BE2C (cell line): Measurements from ENCODE around the gene FAM210A.

ENCODE experiments used
- DNase-seq: peaks from one replicate; pipeline ENCODE4 v3.0.0-alpha.2; 2020
- H3K27me3 ChIP-seq: fragments of 250-450 bp; sonication (Bioruptor Pico); 2 replicates; pipeline ENCODE4 v1.5.1; 2020; ENCODE audit warnings: mild to moderate bottlenecking
- H3K36me3 ChIP-seq: fragments of 250-450 bp; sonication (Bioruptor Pico); 2 replicates; pipeline ENCODE4 v1.5.1; 2020; ENCODE audit warnings: mild to moderate bottlenecking
- H3K4me1 ChIP-seq: fragments of 250-450 bp; sonication (Bioruptor Pico); 2 replicates; pipeline ENCODE4 v1.5.1; 2020
- H3K4me3 ChIP-seq: 2 replicates; pipeline ENCODE4 v1.5.1; 2011; ENCODE audit warnings: low read depth, low read length
- H3K9me3 ChIP-seq: fragments of 250-450 bp; sonication (Bioruptor Pico); 2 replicates; pipeline ENCODE4 v1.5.1; 2020
- CTCF ChIP-seq: IDR thresholded peaks from 2 replicates; pipeline ENCODE4 v1.5.1; 2012; ENCODE audit warnings: mild to moderate bottlenecking, low read depth, low read length

The FAM210A gene

GRCh38 chr18:13635046-13635445, 91.3 kb downstream of the FAM210A start:
- no peaks in the 10 kb centered on the region; the same call in 1 of the 2 replicates for H3K4me1 ChIP-seq
- DNase-seq = no peak
- TF ChIP-seq CTCF = no peak
- H3K27me3 ChIP-seq = no peaks in the 10 kb centered on the region
- H3K4me3 ChIP-seq = no peak overlapping the region
- H3K36me3 ChIP-seq = no peaks in the 10 kb centered on the region
- no peaks in the 10 kb centered on the region for H3K9me3 ChIP-seq

GRCh38 chr18:13633700-13634099, 92.7 kb downstream of the FAM210A start:
- TF ChIP-seq CTCF = no peak
- H3K27me3 ChIP-seq = no peaks in the 10 kb centered on the region
- H3K36me3 ChIP-seq = no peaks in the 10 kb centered on the region

GRCh38 chr18:13630716-13631268, 95.6 kb downstream of the FAM210A start:
- no peaks in the 10 kb centered on the region; the same call in 1 of the 2 replicates for H3K4me1 ChIP-seq
- H3K4me3 ChIP-seq = no peak overlapping the region
- H3K27me3 ChIP-seq = no peaks in the 10 kb centered on the region
- no peak for DNase-seq
- no peaks in the 10 kb centered on the region for H3K36me3 ChIP-seq
- H3K9me3 ChIP-seq = no peaks in the 10 kb centered on the region
- no peak for TF ChIP-seq CTCF

More at GRCh38 chr18:13633700-13634099, 92.7 kb downstream of the FAM210A start:
- Histone ChIP-seq H3K4me1 (no peaks in the 10 kb centered on the region; the same call in 1 of the 2 replicates), H3K9me3 (no peaks in the 10 kb centered on the region), H3K4me3 (no peak overlapping the region)
- DNase-seq = no peak

- Histone ChIP-seq H3K9me3 (no peaks in the 10 kb centered on the region), H3K36me3 (no peaks in the 10 kb centered on the region), H3K4me1 (no peaks in the 10 kb centered on the region; the same call in 1 of the 2 replicates), H3K4me3 (peak overlapping the region; percentile 24), H3K27me3 (no peaks in the 10 kb centered on the region)
- TF ChIP-seq CTCF = peak; percentile 83
- peak; percentile 59 for DNase-seq
Measured at GRCh38 chr18:13629841-13630715, 96.3 kb downstream of the FAM210A start.

GRCh38 chr18:13628211-13628610, 98.1 kb downstream of the FAM210A start:
- no peaks in the 10 kb centered on the region; the same call in 1 of the 2 replicates for H3K4me1 ChIP-seq
- TF ChIP-seq CTCF = no peak
- H3K4me3 ChIP-seq = no peak overlapping the region
- H3K27me3 ChIP-seq = no peaks in the 10 kb centered on the region
- H3K9me3 ChIP-seq = no peaks in the 10 kb centered on the region
- no peaks in the 10 kb centered on the region for H3K36me3 ChIP-seq
- no peak for DNase-seq

- no peak for TF ChIP-seq CTCF
- DNase-seq = no peak
- Histone ChIP-seq H3K4me1 (no peaks in the 10 kb centered on the region; the same call in 1 of the 2 replicates), H3K9me3 (no peaks in the 10 kb centered on the region), H3K4me3 (no peak overlapping the region), H3K27me3 (no peaks in the 10 kb centered on the region), H3K36me3 (no peaks in the 10 kb centered on the region)
Measured at GRCh38 chr18:13627639-13628038, 98.7 kb downstream of the FAM210A start.
